ENCODE data around the gene DTNBP1. TPM values are rescaled to one million over a fixed set of nuclear protein-coding genes. Genes with fewer than 3 reads are reported as not detected.

The DTNBP1 gene
- total RNA-seq, 1 experiment from 2014 or later, result 20.7 TPM

DNA sequence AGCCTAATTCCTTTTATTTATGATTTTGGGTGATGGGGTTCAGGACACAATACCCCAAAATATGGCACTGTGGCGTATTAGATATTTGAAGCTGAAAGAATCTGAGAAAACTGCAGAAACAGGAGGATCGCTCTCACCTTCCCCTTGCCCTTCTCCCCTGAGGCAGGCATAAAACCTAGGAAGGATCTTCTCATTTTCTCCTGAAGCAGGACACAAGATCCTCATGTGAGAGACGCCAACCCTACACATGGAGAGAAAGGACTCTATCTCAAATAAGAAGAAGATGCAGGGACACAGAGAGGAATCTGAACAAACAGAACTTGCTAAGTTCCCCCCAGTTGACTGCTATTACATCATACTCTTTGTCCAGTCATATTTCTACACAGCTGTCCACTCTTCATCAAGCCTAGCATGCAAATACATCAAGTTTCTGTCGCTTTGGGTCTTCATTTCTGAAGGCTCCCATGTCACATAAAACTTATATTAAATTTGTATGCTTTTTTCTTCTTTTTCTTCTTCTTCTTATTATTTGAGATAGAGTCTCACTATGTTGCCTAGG is 109.0 kb downstream of the DTNBP1 start:
- peaks cover 27% of the 10 kb centered on the region for H3K4me1 Mint-ChIP-seq (ENCODE audit: low read depth, unreplicated experiment)
- no peaks in the 10 kb centered on the region for H3K27me3 Mint-ChIP-seq (ENCODE audit: insufficient read depth, unreplicated experiment)
- no peak for DNase-seq
- no peak for TF ChIP-seq CTCF (IDR thresholded peaks at IDR 0.05; ENCODE audit: insufficient read depth in 1 of 2, low read depth in 1 of 2, low read length in 1 of 2, severe bottlenecking in 1 of 2, unreplicated experiment in 1 of 2)
- H3K36me3 Mint-ChIP-seq (ENCODE audit: insufficient read depth, unreplicated experiment), result peaks cover 15% of the 10 kb centered on the region
- CTCF ChIA-PET, result no interaction called here
- BruUV-seq (replicated peaks), result no TSS peak
- H3K9me3 ChIP-seq, result no peaks in the 10 kb centered on the region
- no peaks in the 10 kb centered on the region for H3K9me3 Mint-ChIP-seq (ENCODE audit: unreplicated experiment)
- peak overlapping the region; percentile 27 for H3K27ac Mint-ChIP-seq (ENCODE audit: unreplicated experiment)
- intact Hi-C loops (cut with micrococcal nuclease; ENCODE audit: unreplicated experiment), result no loop called here
- no peak overlapping the region for H3K4me3 Mint-ChIP-seq (ENCODE audit: unreplicated experiment)
- no peak overlapping the region for H3K4me3 ChIP-seq (ENCODE audit: low read depth, low read length)
- no peaks in the 10 kb centered on the region for H3K27me3 ChIP-seq (replicated peaks; ENCODE audit: control insufficient read depth, insufficient read depth, low read length)
- peaks cover 19% of the 10 kb centered on the region for H3K4me1 ChIP-seq
- no peaks in the 10 kb centered on the region for H3K36me3 ChIP-seq (ENCODE audit: control insufficient read depth, insufficient read depth, low read length)
- POLR2A ChIA-PET, result no interaction called here

- intact Hi-C loops (cut with micrococcal nuclease; ENCODE audit: unreplicated experiment), result no loop called here
- no TSS peak for BruUV-seq (replicated peaks)
- Mint-ChIP-seq H3K4me1 (ENCODE audit: low read depth, unreplicated experiment) (peaks cover 27% of the 10 kb centered on the region), H3K9me3 (ENCODE audit: unreplicated experiment) (no peaks in the 10 kb centered on the region), H3K36me3 (ENCODE audit: insufficient read depth, unreplicated experiment) (peaks cover 15% of the 10 kb centered on the region), H3K27me3 (ENCODE audit: insufficient read depth, unreplicated experiment) (no peaks in the 10 kb centered on the region), H3K27ac (ENCODE audit: unreplicated experiment) (no peak overlapping the region), H3K4me3 (ENCODE audit: unreplicated experiment) (no peak overlapping the region)
- no peak for DNase-seq
- no peak for TF ChIP-seq CTCF (IDR thresholded peaks at IDR 0.05; ENCODE audit: insufficient read depth in 1 of 2, low read depth in 1 of 2, low read length in 1 of 2, severe bottlenecking in 1 of 2, unreplicated experiment in 1 of 2)
- Histone ChIP-seq H3K4me3 (ENCODE audit: low read depth, low read length) (no peak overlapping the region), H3K4me1 (peaks cover 19% of the 10 kb centered on the region), H3K27me3 (replicated peaks; ENCODE audit: control insufficient read depth, insufficient read depth, low read length) (no peaks in the 10 kb centered on the region), H3K36me3 (ENCODE audit: control insufficient read depth, insufficient read depth, low read length) (no peaks in the 10 kb centered on the region), H3K9me3 (no peaks in the 10 kb centered on the region)
- CTCF ChIA-PET, result no interaction called here
- POLR2A ChIA-PET, result interaction anchor here (0.6 kb wide), 1 partner anchor 38 kb away, joined by 3 read pairs; no protein-coding TSS in a partner anchor
These were observed 109.8 kb downstream of the DTNBP1 start for GRCh38 chr6:15553031-15553430.

DNA sequence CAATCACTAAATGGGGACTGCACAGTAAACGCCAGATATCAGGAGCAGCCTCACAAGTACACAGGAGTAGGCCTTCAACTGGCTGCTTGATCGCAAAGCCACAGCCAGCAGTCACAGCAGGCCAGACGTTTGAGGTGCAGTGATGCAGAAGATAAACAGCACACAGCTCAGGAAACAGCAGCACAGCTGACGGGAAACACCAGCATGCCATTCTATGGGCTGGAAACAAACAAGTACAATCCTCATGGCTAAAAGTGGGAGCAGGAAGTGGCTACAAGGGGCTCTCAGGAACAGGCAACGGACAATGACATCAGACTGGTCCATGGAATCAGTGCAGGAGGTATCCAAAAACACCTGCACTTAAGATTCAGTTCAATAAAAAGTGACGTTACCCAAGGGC is 111.0 kb downstream of the DTNBP1 start:
- ChIA-PET CTCF (no interaction called here), POLR2A (no interaction called here)
- H3K4me3 ChIP-seq (ENCODE audit: low read depth, low read length), result no peak overlapping the region
- intact Hi-C loops (cut with micrococcal nuclease; ENCODE audit: unreplicated experiment), result no loop called here
- H3K36me3 Mint-ChIP-seq (ENCODE audit: insufficient read depth, unreplicated experiment), result peaks cover 15% of the 10 kb centered on the region
- DNase-seq, result no peak
- peaks cover 25% of the 10 kb centered on the region for H3K4me1 Mint-ChIP-seq (ENCODE audit: low read depth, unreplicated experiment)
- H3K9me3 ChIP-seq, result no peaks in the 10 kb centered on the region
- TF ChIP-seq CTCF (IDR thresholded peaks at IDR 0.05; ENCODE audit: insufficient read depth in 1 of 2, low read depth in 1 of 2, low read length in 1 of 2, severe bottlenecking in 1 of 2, unreplicated experiment in 1 of 2), result no peak
- H3K4me1 ChIP-seq, result peaks cover 16% of the 10 kb centered on the region
- H3K4me3 Mint-ChIP-seq (ENCODE audit: unreplicated experiment), result no peak overlapping the region
- H3K9me3 Mint-ChIP-seq (ENCODE audit: unreplicated experiment), result no peaks in the 10 kb centered on the region
- H3K36me3 ChIP-seq (ENCODE audit: control insufficient read depth, insufficient read depth, low read length), result no peaks in the 10 kb centered on the region
- H3K27ac Mint-ChIP-seq (ENCODE audit: unreplicated experiment), result no peak overlapping the region
- no peaks in the 10 kb centered on the region for H3K27me3 ChIP-seq (replicated peaks; ENCODE audit: control insufficient read depth, insufficient read depth, low read length)
- H3K27me3 Mint-ChIP-seq (ENCODE audit: insufficient read depth, unreplicated experiment), result no peaks in the 10 kb centered on the region
- BruUV-seq (replicated peaks), result no TSS peak

Measured in Caco-2 (cell line).